GM12891 (cell line): ENCODE measurements around the gene ATP6V0C.

Source experiments
- DNase-seq: peaks from one replicate; pipeline ENCODE4 v3.0.0; 2011; ENCODE audit warnings: low spot score; ENCODE audit not compliant: insufficient read length
- FAIRE-seq: peaks from 2 replicates; lab custom pipeline; 2011; peaks lifted over from hg19 to GRCh38; lab: Jason Lieb, UNC
- PAX5 ChIP-seq: IDR thresholded peaks from 2 replicates; pipeline ENCODE4 v1.6.1; 2011; ENCODE audit warnings: low read length, moderate library complexity, mild to moderate bottlenecking; ENCODE audit not compliant: insufficient read depth, severe bottlenecking
- POLR2A ChIP-seq: IDR thresholded peaks from 2 replicates; pipeline ENCODE4 v1.6.1; 2011; ENCODE audit warnings: low read depth, low read length, control low read depth
- POLR2AphosphoS5 ChIP-seq: IDR thresholded peaks from 2 replicates; pipeline ENCODE4 v1.6.1; 2011; ENCODE audit warnings: low read depth, low read length, control low read depth
- POU2F2 ChIP-seq: IDR thresholded peaks from 2 replicates; pipeline ENCODE4 v1.6.1; 2011; ENCODE audit warnings: low read depth, mild to moderate bottlenecking, control low read depth, low read length, moderate library complexity
- SPI1 ChIP-seq: IDR thresholded peaks from 2 replicates; pipeline ENCODE4 v1.6.1; 2011; ENCODE audit warnings: low read depth, low read length, control low read depth
- TAF1 ChIP-seq: IDR thresholded peaks from 2 replicates; pipeline ENCODE4 v1.6.1; 2011; ENCODE audit warnings: low read depth, low read length, control low read depth

Gene ATP6V0C

DNA sequence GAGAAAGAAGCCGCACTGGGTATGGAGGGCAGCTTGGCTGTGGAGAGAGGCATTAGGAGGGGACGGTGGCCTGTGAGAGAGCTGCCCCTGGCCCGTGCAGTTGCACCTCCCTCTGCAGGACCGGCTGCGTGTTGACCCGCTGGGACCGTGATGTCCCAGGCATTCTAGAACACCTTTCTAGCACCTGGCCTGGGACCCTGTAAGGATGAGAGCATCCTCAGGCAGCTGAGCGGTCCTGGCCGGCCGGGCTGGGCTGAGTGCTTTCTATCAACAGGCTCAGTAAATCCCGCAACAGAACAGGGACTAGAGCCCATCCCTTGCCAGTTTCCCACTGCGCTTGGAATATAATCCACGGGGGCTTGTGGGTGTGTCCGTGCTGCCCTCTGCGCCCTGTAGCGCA, 24.2 kb upstream of the ATP6V0C start:
- DNase-seq (no peak), FAIRE-seq (no peak)
- TF ChIP-seq POU2F2 (no peak), PAX5 (no peak), POLR2AphosphoS5 (no peak), SPI1 (no peak), POLR2A (no peak), TAF1 (no peak)

DNA sequence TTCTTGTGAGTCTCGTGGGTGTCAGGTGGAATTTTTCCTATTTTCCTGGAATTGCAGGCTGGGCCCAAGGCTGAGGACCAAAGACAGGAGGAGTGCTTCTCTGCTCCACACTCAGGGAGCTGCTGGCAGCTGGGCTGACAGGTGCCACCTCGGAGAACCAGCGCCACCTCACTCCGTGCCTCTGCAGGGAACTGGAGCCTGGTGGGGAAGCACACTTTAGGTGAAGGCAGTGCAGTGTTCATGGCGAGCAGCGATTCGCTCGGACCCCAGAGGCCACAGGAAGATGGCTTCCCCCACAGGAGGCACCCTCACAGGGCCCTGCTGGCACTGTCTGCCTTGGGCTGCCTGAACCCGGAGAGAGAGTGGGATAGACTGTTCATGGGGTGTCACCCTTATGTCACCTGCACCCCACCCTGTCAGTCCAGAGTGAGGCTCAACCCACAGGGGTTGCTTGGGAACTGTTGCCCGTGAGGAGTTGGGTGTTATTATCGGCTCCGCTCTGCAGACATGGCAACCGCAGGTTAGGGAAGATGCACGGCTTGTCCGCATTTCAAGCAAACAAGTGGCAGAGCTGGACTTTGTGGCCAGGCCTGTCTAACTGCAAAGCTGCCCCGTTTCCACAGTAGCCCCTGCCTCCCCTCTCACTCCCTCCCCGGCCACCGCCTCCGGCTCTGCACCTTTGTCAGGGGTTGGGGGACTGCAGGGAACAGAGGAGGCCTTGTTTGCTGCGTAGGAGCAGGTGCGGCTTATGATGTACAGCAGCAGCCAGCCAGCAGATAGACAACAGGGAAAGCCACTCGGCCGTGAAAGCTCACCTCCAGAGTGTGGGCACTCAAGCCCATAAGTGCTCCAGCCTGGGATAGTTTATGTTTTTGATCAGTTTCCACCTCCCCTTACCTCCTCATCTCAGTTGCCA, 23.3 kb upstream of the ATP6V0C start:
- TF ChIP-seq POLR2A (no peak), SPI1 (no peak), POU2F2 (no peak), POLR2AphosphoS5 (no peak), PAX5 (no peak), TAF1 (no peak)
- FAIRE-seq (no peak), DNase-seq (no peak)

DNA sequence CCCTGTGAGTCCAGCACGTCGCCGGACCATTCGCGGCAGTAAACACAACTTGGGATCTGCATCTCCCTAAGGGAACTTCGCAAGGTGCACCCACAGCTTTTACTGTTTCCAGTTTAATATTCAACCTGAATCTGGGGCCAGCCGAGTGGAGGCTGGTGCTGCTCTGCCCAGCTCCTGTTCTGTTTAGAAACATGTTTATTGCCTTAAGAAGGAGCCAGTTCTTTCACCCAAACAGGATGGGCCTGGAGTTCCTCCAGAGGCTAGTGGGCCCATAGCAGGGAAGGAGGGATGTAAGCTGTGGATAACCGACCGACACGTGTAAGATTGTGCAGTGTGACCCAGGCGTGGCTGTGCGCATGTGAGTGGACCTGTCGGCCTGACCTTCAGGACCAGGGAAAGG, 21.5 kb upstream of the ATP6V0C start:
- TF ChIP-seq PAX5 (no peak), SPI1 (no peak), TAF1 (no peak), POU2F2 (no peak), POLR2A (no peak), POLR2AphosphoS5 (no peak)
- DNase-seq (no peak), FAIRE-seq (no peak)

DNA sequence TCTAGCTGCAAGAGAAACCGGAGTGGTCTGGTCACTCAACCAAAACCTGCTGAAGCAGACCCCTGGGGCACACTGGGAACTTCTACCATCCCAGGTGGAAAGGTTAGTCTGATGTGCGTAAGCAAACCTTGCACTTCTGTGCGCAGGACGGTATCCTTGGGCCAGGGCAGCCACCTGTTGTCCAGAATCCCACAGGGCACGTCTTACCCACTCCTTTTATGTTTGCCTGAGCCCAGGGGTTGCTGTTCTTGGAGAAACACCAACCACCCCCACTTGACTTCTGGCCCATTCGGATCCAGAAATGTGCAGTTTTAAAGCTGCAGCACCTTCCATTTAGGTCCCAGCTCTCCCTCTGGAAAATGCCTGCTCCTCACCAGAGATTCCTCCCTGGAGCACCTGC, 20.1 kb upstream of the ATP6V0C start:
- no peak for TF ChIP-seq POLR2A
- no peak for TF ChIP-seq TAF1
- TF ChIP-seq PAX5, result no peak
- no peak for TF ChIP-seq POLR2AphosphoS5
- TF ChIP-seq SPI1, result no peak
- no peak for TF ChIP-seq POU2F2
- DNase-seq, result no peak
- FAIRE-seq, result no peak

DNA sequence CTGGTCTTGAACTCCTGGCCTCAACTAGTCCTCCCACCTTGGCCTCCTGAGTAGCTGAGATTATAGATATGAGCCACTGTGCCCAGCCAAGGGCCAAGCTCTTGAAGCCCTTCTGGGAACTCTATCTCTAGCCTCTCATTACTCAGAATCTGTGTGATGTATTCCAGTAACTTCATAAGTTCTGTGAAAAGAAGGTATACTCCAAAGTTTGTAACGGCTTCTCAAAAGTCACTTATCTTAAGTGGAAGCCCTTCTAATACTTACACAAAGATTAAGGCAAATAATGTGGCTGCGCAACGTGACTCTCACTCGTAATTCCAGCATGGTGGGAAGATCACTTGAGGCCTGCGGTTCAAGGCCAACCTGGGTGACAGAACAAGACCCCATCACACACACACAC, 19.1 kb upstream of the ATP6V0C start:
- DNase-seq (no peak), FAIRE-seq (no peak)
- no peak for TF ChIP-seq POU2F2
- no peak for TF ChIP-seq TAF1
- TF ChIP-seq SPI1, result no peak
- no peak for TF ChIP-seq POLR2A
- TF ChIP-seq PAX5, result no peak
- no peak for TF ChIP-seq POLR2AphosphoS5

DNA sequence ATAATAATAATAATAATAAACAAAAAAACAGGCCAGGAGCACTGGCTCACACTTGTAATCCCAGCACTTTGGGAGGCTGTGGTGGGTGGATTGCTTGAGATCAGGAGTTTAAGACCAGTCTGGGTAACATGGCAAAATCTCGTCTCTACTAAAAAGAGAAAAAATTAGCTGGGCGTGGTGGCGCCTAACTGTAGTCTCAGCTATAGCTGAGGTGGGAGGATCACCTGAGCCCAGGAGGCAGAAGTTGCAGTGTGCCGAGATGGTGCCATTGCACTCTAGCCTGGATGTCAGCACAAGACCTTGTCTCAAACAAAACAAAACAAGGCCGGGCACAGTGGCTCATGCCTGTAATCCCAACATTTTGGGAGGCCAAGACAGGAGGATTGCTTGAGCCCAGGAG, 18.7 kb upstream of the ATP6V0C start:
- no peak for TF ChIP-seq SPI1
- TF ChIP-seq POU2F2, result no peak
- no peak for TF ChIP-seq PAX5
- TF ChIP-seq POLR2A, result no peak
- TF ChIP-seq TAF1, result no peak
- TF ChIP-seq POLR2AphosphoS5, result no peak
- no peak for FAIRE-seq
- no peak for DNase-seq

DNA sequence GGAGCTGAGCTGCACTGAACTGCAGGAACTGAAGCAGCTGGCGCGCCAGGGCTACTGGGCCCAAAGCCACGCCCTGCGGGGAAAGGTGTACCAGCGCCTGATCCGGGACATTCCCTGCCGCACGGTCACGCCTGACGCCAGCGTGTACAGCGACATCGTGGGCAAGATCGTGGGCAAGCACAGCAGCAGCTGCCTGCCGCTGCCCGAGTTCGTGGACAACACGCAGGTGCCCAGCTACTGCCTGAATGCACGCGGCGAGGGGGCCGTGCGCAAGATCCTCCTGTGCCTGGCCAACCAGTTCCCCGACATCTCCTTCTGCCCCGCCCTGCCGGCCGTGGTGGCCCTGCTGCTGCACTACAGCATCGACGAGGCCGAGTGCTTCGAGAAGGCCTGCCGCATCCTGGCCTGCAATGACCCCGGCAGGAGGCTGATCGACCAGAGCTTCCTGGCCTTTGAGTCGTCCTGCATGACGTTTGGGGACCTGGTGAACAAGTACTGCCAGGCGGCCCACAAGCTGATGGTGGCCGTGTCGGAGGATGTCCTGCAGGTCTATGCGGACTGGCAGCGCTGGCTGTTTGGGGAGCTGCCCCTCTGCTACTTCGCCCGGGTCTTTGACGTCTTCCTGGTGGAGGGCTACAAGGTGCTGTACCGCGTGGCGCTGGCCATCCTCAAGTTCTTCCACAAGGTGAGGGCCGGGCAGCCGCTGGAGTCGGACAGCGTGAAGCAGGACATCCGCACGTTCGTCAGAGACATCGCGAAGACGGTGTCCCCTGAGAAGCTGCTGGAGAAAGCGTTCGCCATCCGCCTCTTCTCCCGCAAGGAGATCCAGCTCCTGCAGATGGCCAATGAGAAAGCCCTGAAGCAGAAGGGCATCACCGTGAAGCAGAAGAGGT, 17.3 kb upstream of the ATP6V0C start:
- TF ChIP-seq PAX5, result no peak
- no peak for TF ChIP-seq POU2F2
- TF ChIP-seq POLR2A, result no peak
- no peak for TF ChIP-seq POLR2AphosphoS5
- TF ChIP-seq SPI1, result no peak
- no peak for TF ChIP-seq TAF1
- no peak for FAIRE-seq
- no peak for DNase-seq

DNA sequence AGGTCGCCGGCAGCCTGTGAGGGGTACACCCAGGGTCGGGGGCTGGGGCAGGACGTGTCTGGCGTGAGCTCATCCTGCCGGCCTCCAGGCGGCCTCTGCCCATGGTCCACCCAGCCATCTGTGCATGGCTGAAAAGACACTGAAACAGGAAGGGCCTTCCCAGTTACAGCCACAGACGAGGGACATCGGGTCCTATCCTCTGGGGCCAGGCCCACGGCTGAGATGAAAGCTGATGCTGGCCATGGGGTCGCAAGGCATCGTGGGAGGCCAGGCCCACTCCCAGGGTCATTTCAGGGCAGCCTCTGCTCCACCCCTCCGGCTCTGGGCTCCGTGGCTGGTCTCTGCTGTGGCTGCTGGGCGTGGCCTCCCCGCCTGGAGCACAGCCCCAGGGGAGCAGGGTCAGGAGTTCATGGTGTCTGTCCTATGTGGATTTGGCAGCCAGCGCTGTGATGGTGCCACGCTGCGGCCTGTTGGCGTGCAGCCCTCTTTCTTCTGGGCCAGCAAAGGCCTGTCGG, 16.6 kb upstream of the ATP6V0C start:
- no peak for FAIRE-seq
- TF ChIP-seq POU2F2 (no peak), SPI1 (no peak), POLR2AphosphoS5 (no peak), POLR2A (no peak), TAF1 (no peak), PAX5 (no peak)
- no peak for DNase-seq

DNA sequence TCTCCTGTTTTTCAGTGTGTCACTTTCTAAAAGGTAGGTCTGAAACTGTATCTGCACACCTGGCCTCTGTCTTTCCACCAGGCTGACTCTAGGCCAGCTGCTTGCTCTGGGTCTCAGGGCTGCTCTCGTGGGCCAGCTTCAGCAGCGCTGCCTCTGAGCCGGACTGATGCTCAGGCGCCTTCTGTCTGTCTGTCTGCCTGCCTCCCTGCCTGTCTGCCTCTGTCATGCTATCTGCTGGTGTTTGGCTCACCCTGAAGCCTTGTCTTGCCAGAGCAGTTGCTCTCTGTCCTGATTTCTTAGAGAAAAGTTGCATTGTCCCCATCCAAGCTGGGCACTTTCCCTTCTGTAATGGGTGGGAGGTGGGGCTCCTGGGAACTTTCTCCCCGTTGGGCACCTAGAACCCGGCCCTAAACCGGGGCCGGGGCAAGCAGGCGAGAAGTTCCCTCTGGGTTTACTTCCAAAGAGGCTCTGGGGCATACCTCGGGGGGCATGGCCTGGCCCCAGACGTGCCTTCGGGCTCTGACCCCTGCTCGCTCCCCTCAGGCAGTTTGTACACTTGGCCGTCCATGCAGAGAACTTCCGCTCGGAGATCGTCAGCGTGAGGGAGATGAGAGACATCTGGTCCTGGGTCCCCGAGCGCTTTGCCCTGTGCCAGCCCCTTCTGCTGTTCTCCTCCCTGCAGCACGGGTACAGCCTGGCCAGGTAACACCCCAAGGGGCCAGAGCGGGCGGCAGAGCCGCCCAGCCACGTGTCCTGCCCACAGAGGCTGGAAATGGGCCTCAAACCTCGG, 15.9 kb upstream of the ATP6V0C start:
- FAIRE-seq (no peak), DNase-seq (no peak)
- TF ChIP-seq SPI1 (no peak), POU2F2 (no peak), PAX5 (no peak), POLR2AphosphoS5 (no peak), TAF1 (no peak), POLR2A (no peak)
